PC-9 (cell line): ENCODE measurements around the gene CLIC5.

Experiments used
- CTCF ChIP-seq: fragments of 200-600 bp; sonication (generic); conservative IDR thresholded peaks from 2 replicates; pipeline ENCODE4 v1.6.1; 2017; ENCODE audit warnings: mixed run types, antibody characterized with exemption, mild to moderate bottlenecking, moderate library complexity
- EZH2 ChIP-seq: fragments of 200-600 bp; sonication (generic); IDR thresholded peaks from 2 replicates; pipeline ENCODE4 v1.8.0; 2017; ENCODE audit warnings: antibody characterized with exemption, low read depth

GRCh38 chr6:46053039-46053933 lies 37.6 kb upstream of the CLIC5 start:
- no peak for TF ChIP-seq CTCF
- TF ChIP-seq EZH2, result no peak
